Spinal cord (tissue), 10 donors: Measurements from ENCODE around the gene AFF3. TPM values are rescaled to one million over a fixed set of nuclear protein-coding genes. Genes with fewer than 3 reads are reported as not detected.

Source experiments
- DNase-seq, 6 donors: peaks; one replicate each; pipeline versions ENCODE4 v3.0.0 to v3.0.0-alpha.2; 2013 to 2015; ENCODE audit warnings: low spot score in 6 of 6, low read depth in 4 of 6
- H3K27ac ChIP-seq: one replicate; pipeline ENCODE4 v1.5.1; 2013; ENCODE audit warnings: low read depth, low read length, control low read depth
- H3K27me3 ChIP-seq: one replicate; pipeline ENCODE4 v1.6.1; 2013; ENCODE audit warnings: low read length; ENCODE audit not compliant: control insufficient read depth, insufficient read depth
- H3K36me3 ChIP-seq: one replicate; pipeline ENCODE4 v1.6.1; 2013; ENCODE audit warnings: low read length; ENCODE audit not compliant: control insufficient read depth, insufficient read depth
- H3K4me1 ChIP-seq: one replicate; pipeline ENCODE4 v1.6.1; 2013; ENCODE audit warnings: low read length; ENCODE audit not compliant: control insufficient read depth, insufficient read depth
- H3K4me3 ChIP-seq: one replicate; pipeline ENCODE4 v1.5.1; 2013; ENCODE audit warnings: low read depth, low read length, control low read depth
- H3K9me3 ChIP-seq: one replicate; pipeline ENCODE4 v1.6.1; 2013; ENCODE audit warnings: low read length; ENCODE audit not compliant: control insufficient read depth, insufficient read depth
- WGBS: methylation state at CpG from one replicate; pipeline ENCODE4 v1.1.5; 2013; ENCODE audit warnings: missing lambda C conversion rate; ENCODE audit not compliant: insufficient coverage; 5-methylcytosine and 5-hydroxymethylcytosine counted together
- polyA plus RNA-seq, 2 donors: library from polyadenylated mRNA; unstranded; fragments of 120-200 nt; gene quantifications; one replicate each; pipeline ENCODE4 v1.2.1, GENCODE V29; 2013; ENCODE audit not compliant: insufficient read length in 2 of 2
- total RNA-seq, 2 donors: library from RNA; depleted of rRNA in 1 of 2; stranded (reverse); fragments of 120-200 nt in 1 of 2; fragments of >200 nt in 1 of 2; gene quantifications; one replicate each; pipeline versions ENCODE4 v1.2.3 to v1.2.4, GENCODE V29; 2013 to 2014
- donor health status: healthy.

AFF3 gene
- total and polyA plus RNA-seq, 4 donors, result 31.5 to 44.6 (median 42.4) TPM

- Histone ChIP-seq H3K4me3 (no peak overlapping the region), H3K4me1 (peaks cover 19% of the 10 kb centered on the region), H3K27ac (peak overlapping the region; percentile 6), H3K27me3 (no peaks in the 10 kb centered on the region), H3K36me3 (no peaks in the 10 kb centered on the region), H3K9me3 (no peaks in the 10 kb centered on the region)
- DNase-seq, result peak in 2 of 6 donors; percentile 83 to 93
- WGBS, result 64% methylated on average over 6 of the region's 16 CpGs
These were observed 262.0 kb downstream of the AFF3 start for GRCh38 chr2:99880148-99880963.

GRCh38 chr2:99879481-99879880 lies 262.9 kb downstream of the AFF3 start:
- DNase-seq, result no peak
- Histone ChIP-seq H3K27ac (no peak overlapping the region), H3K4me3 (no peak overlapping the region), H3K36me3 (no peaks in the 10 kb centered on the region), H3K27me3 (no peaks in the 10 kb centered on the region), H3K9me3 (no peaks in the 10 kb centered on the region), H3K4me1 (peaks cover 19% of the 10 kb centered on the region)
- WGBS, result no CpG with 5 or more reads among the region's 4 CpGs

- Histone ChIP-seq H3K4me3 (no peak overlapping the region), H3K4me1 (peaks cover 19% of the 10 kb centered on the region), H3K36me3 (no peaks in the 10 kb centered on the region), H3K27me3 (no peaks in the 10 kb centered on the region), H3K27ac (no peak overlapping the region), H3K9me3 (no peaks in the 10 kb centered on the region)
- WGBS, result 67% methylated on average over 1 of the region's 5 CpGs
- DNase-seq, result peak in 1 of 6 donors; percentile 61
These were observed 263.6 kb downstream of the AFF3 start for GRCh38 chr2:99878581-99879350.

- Histone ChIP-seq H3K4me1 (peaks cover 19% of the 10 kb centered on the region), H3K4me3 (no peak overlapping the region), H3K36me3 (no peaks in the 10 kb centered on the region), H3K27me3 (no peaks in the 10 kb centered on the region), H3K9me3 (no peaks in the 10 kb centered on the region), H3K27ac (no peak overlapping the region)
- DNase-seq, result no peak
- 68% methylated on average over 3 of the region's 4 CpGs for WGBS
These were observed 264.4 kb downstream of the AFF3 start for GRCh38 chr2:99877963-99878362.

GRCh38 chr2:99876956-99877355 lies 265.4 kb downstream of the AFF3 start:
- DNase-seq, result no peak
- no peaks in the 10 kb centered on the region for H3K9me3 ChIP-seq
- H3K4me1 ChIP-seq, result peaks cover 11% of the 10 kb centered on the region
- H3K36me3 ChIP-seq, result no peaks in the 10 kb centered on the region
- no peaks in the 10 kb centered on the region for H3K27me3 ChIP-seq
- no peak overlapping the region for H3K4me3 ChIP-seq
- H3K27ac ChIP-seq, result no peak overlapping the region
- 93% methylated on average over 2 of the region's 3 CpGs for WGBS

- Histone ChIP-seq H3K4me3 (no peak overlapping the region), H3K27ac (no peak overlapping the region), H3K4me1 (peaks cover 7% of the 10 kb centered on the region), H3K27me3 (no peaks in the 10 kb centered on the region), H3K9me3 (no peaks in the 10 kb centered on the region), H3K36me3 (no peaks in the 10 kb centered on the region)
- WGBS, result 68% methylated on average over 7 of the region's 7 CpGs
- no peak for DNase-seq
These were observed 266.7 kb downstream of the AFF3 start for GRCh38 chr2:99875627-99876201.

GRCh38 chr2:99868260-99868659 lies 274.1 kb downstream of the AFF3 start:
- H3K36me3 ChIP-seq, result no peaks in the 10 kb centered on the region
- H3K4me1 ChIP-seq, result peaks cover 15% of the 10 kb centered on the region
- no peak overlapping the region for H3K4me3 ChIP-seq
- peaks cover 2% of the 10 kb centered on the region for H3K27me3 ChIP-seq
- no peak overlapping the region for H3K27ac ChIP-seq
- DNase-seq, result no peak
- no CpG with 5 or more reads among the region's 4 CpGs for WGBS
- H3K9me3 ChIP-seq, result no peaks in the 10 kb centered on the region

- no peaks in the 10 kb centered on the region for H3K9me3 ChIP-seq
- H3K36me3 ChIP-seq, result no peaks in the 10 kb centered on the region
- H3K4me1 ChIP-seq, result peaks cover 15% of the 10 kb centered on the region
- no peak overlapping the region for H3K27ac ChIP-seq
- DNase-seq, result peak in 1 of 6 donors; percentile 81
- no peak overlapping the region for H3K4me3 ChIP-seq
- peaks cover 2% of the 10 kb centered on the region for H3K27me3 ChIP-seq
- 53% methylated on average over 8 of the region's 11 CpGs for WGBS
These were observed 274.6 kb downstream of the AFF3 start for GRCh38 chr2:99867770-99868169.

- Histone ChIP-seq H3K36me3 (no peaks in the 10 kb centered on the region), H3K27me3 (peaks cover 2% of the 10 kb centered on the region), H3K4me3 (no peak overlapping the region), H3K9me3 (no peaks in the 10 kb centered on the region), H3K4me1 (peaks cover 15% of the 10 kb centered on the region), H3K27ac (no peak overlapping the region)
- DNase-seq, result no peak
- WGBS, result 94% methylated on average over 5 of the region's 9 CpGs
These were observed 276.3 kb downstream of the AFF3 start for GRCh38 chr2:99865818-99866676.
